ENCODE results near the gene PTPRG. TPM values are rescaled to one million over a fixed set of nuclear protein-coding genes. Genes with fewer than 3 reads are reported as not detected.

Gene PTPRG
- total and polyA plus RNA-seq, 7 donors, result 0.69 to 76.3 (median 62.7) TPM

DNA sequence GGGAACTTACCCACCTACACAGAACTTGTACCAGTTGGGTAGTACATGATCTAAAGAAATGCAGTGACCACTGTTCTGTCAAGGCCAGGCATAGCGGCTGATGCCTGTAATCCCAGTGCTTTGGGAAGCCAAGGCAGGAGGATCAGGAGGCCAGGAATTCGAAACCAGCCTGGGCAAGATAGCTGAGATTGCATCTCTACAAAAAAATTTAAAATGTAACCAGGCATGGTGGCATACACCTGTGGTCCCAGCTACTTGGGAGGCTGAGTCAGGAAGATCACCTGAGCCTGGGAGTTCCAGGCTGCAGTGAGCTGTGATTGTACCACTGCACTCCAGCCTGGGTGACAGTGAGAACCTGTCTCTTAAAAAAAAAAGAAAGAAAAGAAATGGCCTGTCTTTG lies 491.0 kb downstream of the PTPRG start:
- H3K9me3 ChIP-seq, result no peaks in the 10 kb centered on the region
- no peaks in the 10 kb centered on the region for H3K36me3 ChIP-seq
- H3K4me3 ChIP-seq, result no peak overlapping the region
- WGBS, 2 donors, result 87 to 91% methylated on average over 2 of the region's 2 CpGs
- no peak for DNase-seq
- no peak overlapping the region for H3K27ac ChIP-seq
- H3K4me1 ChIP-seq, result peaks cover 0 to 3% (median 0%) of the 10 kb centered on the region in 4 donors
- H3K27me3 ChIP-seq, result no peaks in the 10 kb centered on the region
- TF ChIP-seq POLR2A (IDR thresholded peaks at IDR 0.05), result no peak
- TF ChIP-seq POLR2AphosphoS5 (IDR thresholded peaks at IDR 0.05), result no peak
- TF ChIP-seq CTCF (IDR thresholded peaks at IDR 0.05), result no peak
- no peak for TF ChIP-seq EP300 (IDR thresholded peaks at IDR 0.05)
- intact Hi-C loops (cut with DNase I), result no loop called here

DNA sequence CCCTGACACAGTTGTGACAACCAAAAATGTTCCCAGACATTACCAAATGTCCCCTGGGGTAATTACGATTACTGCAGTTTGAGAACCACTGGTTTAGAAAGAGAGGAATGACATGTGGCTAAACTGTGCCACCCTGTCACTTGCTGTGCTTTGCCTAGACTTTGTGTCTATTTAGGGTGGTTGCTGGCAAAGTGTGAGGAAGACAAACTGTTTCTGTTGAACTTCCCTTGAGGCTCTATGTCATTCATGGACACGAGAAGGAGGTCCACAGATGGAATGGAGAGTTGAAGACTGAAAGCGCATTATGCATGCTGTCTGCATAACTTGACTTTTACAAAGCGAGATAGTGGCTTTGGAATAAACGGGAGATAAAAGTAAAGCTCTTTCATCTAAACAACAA lies 495.3 kb downstream of the PTPRG start:
- TF ChIP-seq POLR2A (IDR thresholded peaks at IDR 0.05), result no peak
- TF ChIP-seq POLR2AphosphoS5 (IDR thresholded peaks at IDR 0.05), result no peak
- TF ChIP-seq CTCF (IDR thresholded peaks at IDR 0.05), result no peak
- no peak for TF ChIP-seq EP300 (IDR thresholded peaks at IDR 0.05)
- 86 to 91% methylated on average over 5 of the region's 5 CpGs for WGBS, 2 donors
- H3K27ac ChIP-seq, result no peak overlapping the region

GRCh38 chr3:62057339-62058047 lies 496.1 kb downstream of the PTPRG start:
- intact Hi-C loops (cut with DNase I), result no loop called here
- no peak overlapping the region for H3K27ac ChIP-seq
- H3K9me3 ChIP-seq, result no peaks in the 10 kb centered on the region
- DNase-seq, result no peak
- no peaks in the 10 kb centered on the region for H3K36me3 ChIP-seq
- no peak for TF ChIP-seq POLR2AphosphoS5 (IDR thresholded peaks at IDR 0.05)
- no peak for TF ChIP-seq EP300 (IDR thresholded peaks at IDR 0.05)
- no peak for TF ChIP-seq CTCF (IDR thresholded peaks at IDR 0.05)
- no peak for TF ChIP-seq POLR2A (IDR thresholded peaks at IDR 0.05)
- H3K4me1 ChIP-seq, result peaks cover 0 to 6% (median 0%) of the 10 kb centered on the region in 4 donors
- H3K4me3 ChIP-seq, result no peak overlapping the region
- no peaks in the 10 kb centered on the region for H3K27me3 ChIP-seq
- 86 to 93% methylated on average over 4 of the region's 4 CpGs for WGBS, 2 donors

More for the DNA sequence above, 495.3 kb downstream of the PTPRG start:
- no peaks in the 10 kb centered on the region for H3K9me3 ChIP-seq
- intact Hi-C loops (cut with DNase I), result no loop called here
- no peak overlapping the region for H3K4me3 ChIP-seq
- no peaks in the 10 kb centered on the region for H3K36me3 ChIP-seq
- H3K4me1 ChIP-seq, result peaks cover 0 to 6% (median 0%) of the 10 kb centered on the region in 4 donors
- H3K27me3 ChIP-seq, result no peaks in the 10 kb centered on the region
- DNase-seq, result no peak

DNA sequence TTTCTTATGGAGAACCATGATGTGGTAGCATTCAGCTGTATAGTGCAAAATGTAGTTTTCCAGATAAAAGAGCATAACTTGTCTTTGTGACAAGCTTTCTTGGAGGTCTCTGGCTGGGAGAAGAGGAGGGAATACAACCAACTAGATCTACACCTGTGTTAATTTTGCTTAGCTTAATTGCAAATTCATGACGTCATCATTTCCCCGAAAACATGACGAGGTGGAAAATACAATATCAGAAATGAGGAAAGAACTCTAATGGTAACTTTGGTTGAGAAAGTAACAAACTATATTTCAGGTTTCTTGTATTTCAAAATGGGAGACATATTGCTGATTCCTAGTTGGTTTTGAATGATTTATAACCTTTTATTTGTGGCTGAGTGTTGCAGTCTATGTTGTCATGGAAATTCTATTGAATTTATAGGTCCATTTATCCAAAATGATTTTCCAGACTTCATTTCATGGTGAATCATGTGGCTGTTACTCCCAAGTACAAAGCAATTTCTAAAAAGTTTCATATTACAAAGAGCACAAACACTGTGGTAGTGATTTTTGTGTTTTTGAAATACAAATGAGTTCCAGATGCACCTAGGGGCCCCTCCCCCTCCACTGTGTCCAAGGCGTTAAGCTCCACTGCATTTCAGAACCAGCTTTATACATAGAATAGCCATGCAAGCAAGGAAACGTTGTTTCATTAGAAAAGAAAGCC lies 504.8 kb downstream of the PTPRG start:
- H3K4me3 ChIP-seq, result no peak overlapping the region
- no peak for TF ChIP-seq EP300 (IDR thresholded peaks at IDR 0.05)
- TF ChIP-seq CTCF (IDR thresholded peaks at IDR 0.05), result no peak
- TF ChIP-seq POLR2AphosphoS5 (IDR thresholded peaks at IDR 0.05), result no peak
- TF ChIP-seq POLR2A (IDR thresholded peaks at IDR 0.05), result no peak
- DNase-seq, result no peak
- H3K27me3 ChIP-seq, result no peaks in the 10 kb centered on the region
- H3K36me3 ChIP-seq, result no peaks in the 10 kb centered on the region
- peaks cover 0 to 6% (median 0%) of the 10 kb centered on the region in 4 donors for H3K4me1 ChIP-seq
- intact Hi-C loops (cut with DNase I), result no loop called here
- no peak overlapping the region for H3K27ac ChIP-seq
- WGBS, 2 donors, result 90 to 91% methylated on average over 5 of the region's 5 CpGs
- H3K9me3 ChIP-seq, result no peaks in the 10 kb centered on the region
